GM18870 (cell line): ENCODE measurements around the gene LEPROT.
"Not testable (repeated sequence)": the region's sequence is repeated elsewhere in the genome, so short reads cannot be mapped to it uniquely, and the experiment has no call there.

ENCODE experiments used
- ATAC-seq: cut with Tn5 transposase; IDR thresholded peaks from one replicate; pipeline ENCODE4 v1.9.1; 2021; ENCODE audit warnings: moderate library complexity; ENCODE audit not compliant: unreplicated experiment

The LEPROT gene

DNA sequence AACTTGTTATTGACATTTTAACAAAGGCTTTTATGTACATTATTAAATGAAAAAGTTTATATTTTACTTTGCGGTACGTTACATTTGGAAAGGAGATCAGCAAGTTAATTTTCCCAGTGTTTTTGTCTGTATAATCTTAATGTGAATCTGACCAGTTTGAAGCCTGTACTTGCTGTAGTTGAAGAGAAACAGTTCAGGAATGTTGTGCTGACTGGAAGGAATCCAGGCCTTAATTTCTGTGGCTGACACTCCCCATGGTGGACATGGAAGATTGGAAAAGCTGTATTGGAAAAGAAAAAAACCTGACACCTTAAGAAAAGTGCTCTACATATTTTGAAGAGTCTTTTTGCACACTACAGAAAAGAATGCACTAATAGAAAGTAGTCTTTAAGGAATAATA, 15.5 kb downstream of the LEPROT start:
- no peak for ATAC-seq

DNA sequence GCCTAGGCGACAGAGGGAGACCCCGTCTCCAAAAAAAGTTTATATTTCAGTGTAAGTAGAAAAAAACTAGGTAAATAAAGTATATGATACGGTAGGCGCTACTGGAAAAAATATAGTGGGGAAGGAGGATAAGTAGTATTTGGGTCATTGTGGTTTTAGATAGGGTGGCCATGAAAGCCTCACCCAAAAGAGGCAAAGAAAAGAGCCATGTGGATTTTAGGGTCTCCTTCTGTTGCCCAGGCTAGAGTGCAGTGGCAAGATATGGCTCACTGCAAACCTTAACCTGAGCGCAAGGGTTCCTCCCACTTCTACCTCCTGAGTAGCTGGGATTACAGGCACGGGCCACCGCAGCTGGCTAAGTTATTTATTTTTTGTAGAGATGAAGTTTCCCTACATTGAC, 17.1 kb downstream of the LEPROT start:
- ATAC-seq, result no peak

DNA sequence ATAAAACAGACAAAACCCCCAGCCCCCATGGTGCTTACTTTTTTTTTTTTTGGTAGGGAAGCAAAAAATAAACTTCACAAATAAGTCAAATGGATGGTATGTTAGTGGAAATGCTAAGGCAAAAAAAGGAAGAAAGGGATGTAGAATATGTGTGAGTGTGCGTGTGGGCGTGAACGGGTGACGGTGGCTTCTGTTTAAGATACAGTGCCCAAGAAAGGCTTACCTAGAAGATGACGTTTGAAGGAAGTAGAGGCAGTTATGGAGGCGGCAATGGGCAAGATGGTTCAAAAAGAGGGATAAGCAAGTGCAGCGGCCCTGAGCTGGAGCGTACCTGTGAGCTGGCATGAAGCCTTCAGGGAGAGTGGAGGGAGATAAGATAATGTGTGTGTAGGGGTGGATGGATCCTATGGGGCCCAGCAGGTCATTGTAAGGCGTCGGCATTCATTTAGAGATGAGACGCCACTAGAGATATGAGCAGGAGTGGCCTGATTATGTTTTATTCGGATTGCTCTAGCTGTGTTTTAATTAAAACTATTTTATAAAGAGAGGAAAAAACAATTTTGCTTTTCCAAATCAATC, 19.9 kb downstream of the LEPROT start:
- no peak for ATAC-seq

DNA sequence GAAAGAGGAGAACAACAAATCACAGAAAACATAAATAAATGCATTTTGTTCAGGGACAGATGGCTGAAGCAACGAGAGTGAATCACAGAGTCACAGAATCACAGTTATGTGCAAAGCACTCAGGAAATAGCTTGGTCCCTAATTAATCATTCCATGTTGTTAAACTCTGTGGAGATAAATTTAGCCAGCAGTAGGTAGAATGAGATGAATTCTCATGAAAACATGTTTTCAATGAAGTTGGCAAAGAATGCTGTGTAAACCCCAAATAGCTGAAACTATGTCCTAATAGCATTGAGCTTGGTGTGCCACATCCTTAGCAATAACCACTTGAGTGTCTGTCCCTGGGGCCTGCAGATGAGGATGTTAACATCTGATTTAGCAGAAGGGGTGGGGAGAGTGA, 20.4 kb downstream of the LEPROT start:
- no peak for ATAC-seq

DNA sequence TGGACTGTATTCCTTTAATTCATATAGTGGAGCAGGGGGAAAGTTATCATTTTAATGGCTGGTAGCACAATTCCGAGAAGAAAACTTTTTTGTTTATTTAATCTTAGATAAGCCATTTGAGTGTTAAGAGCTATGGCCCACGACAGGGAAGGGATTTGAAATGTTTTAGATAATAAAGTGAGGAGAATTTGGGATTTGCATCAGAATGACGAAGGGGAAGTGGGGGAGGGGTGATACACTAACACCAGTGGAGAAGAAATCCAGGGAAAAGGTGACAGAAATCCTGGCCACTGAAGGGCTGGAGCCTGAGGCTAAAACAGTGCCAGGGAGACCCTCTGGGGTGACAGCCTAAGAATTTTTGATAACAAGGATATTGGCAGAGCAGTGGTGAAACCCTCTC, 21.0 kb downstream of the LEPROT start:
- ATAC-seq, result no peak

DNA sequence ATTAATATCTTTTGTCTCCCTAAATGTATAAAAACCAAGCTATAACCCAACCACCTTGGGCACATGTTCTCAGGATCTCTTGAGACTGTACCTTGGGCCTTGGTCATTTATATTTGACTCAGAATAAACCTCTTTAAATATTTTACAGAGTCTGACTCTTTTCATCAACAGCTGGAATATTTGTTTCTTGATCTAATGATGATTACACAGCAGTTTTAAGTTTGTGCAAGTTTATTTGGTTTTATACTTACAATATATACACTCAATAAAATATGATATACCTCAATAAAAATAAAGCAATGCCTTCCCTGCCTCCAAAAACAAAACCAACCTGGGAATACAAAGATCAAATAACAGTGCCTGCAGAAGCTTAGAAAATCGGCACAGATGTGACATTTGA, 22.0 kb downstream of the LEPROT start:
- ATAC-seq, result no peak

DNA sequence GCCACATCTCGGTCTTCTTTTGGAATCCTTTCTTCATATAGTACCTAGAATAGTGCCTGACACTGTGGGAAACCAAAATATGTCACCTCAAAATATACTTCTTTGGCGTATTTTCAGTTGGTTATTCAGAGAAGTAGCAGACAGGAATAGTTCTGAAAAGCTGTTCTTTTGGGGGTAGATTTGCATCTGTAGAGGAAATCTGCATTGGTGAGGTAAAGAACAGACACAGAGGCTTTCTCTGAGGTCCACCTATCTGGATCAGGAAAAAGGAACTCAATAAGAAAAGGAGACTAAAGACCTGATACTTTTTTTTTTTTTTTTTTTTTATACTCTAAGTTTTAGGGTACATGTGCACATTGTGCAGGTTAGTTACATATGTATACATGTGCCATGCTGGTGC, 23.2 kb downstream of the LEPROT start:
- ATAC-seq, result no peak

DNA sequence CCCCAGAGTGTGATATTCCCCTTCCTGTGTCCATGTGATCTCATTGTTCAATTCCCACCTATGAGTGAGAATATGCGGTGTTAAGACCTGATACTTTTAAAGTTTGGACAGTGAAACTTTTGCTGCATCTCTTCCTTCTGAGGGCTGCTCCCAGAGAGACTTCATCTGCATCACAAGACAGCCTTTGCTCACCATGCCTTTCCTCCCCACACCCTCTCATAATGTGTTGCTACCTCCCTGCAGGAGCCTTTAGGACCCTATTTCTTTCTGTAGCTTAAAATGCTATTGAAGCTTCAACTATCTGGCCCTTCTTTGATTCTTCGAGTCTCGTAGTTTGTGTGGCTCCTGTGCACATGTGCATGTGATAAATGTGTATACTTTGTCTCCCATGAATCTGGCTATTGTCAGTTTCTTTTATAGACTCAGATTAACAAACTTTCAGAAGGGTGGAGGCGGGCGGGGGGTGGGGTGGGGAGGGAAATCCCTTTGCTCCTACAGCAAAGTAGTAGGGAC, 23.7 kb downstream of the LEPROT start:
- no peak for ATAC-seq

DNA sequence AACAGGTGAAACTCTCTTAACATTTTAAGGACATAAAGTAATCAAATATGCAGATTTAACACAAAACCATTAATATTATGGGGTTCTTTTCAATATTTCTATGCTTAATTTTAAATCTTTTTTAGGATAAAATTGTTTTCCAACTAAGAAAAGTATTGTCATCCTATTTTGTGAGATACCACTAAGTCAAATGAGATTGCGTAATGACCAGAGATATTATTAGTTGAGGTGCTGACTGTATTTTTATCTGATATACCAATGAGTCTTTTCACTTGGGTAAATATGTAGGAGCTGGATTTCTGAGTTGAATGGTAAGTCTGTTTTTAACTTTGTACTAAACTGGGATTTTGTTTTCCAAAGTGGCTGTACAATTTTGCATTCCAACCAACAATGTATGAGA, 25.4 kb downstream of the LEPROT start:
- ATAC-seq, result no peak

DNA sequence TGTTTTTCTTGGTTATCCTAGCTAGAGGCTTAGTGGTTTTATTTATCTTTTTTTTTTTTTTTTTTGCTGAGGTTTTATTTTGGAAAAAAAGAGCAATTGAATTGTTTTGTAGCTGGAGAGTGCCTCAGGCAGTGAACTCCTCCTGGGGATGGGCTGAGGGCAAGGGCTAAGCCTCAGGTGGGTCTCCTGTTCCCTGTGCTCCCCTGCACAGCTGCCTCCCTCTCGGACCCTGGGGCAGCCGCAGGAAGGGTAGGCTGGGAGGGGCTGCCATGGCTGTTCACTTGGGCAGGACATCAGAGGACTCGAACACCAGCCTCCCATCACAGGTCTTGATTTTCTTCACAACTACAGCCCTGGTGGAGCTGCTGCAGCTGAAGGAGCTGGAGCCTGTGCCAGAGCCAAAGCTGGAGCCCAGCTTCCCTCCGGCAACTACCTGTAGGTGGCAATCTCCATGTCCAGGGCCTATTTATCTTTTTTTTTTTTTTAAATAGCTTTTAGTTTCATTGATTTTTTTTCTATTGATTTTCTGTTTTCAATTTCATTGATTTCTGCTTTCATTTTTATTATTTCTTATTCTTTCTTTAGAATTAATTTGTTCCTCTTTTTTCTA, 28.9 kb downstream of the LEPROT start:
- ATAC-seq, result no peak

DNA sequence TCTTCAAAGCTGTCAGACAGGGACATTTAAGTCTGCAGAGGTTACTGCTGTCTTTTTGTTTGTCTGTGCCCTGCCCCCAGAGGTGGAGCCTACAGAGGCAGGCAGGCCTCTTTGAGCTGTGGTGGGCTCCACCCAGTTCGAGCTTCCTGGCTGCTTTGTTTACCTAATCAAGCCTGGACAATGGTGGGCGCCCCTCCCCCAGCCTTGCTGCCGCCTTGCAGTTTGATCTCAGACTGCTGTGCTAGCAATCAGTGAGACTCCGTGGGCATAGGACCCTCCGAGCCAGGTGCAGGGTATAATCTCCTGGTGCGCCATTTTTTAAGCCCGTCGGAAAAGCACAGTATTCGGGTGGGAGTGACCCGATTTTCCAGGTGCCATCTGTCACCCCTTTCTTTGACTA, 35.2 kb downstream of the LEPROT start:
- not testable (repeated sequence) for ATAC-seq

DNA sequence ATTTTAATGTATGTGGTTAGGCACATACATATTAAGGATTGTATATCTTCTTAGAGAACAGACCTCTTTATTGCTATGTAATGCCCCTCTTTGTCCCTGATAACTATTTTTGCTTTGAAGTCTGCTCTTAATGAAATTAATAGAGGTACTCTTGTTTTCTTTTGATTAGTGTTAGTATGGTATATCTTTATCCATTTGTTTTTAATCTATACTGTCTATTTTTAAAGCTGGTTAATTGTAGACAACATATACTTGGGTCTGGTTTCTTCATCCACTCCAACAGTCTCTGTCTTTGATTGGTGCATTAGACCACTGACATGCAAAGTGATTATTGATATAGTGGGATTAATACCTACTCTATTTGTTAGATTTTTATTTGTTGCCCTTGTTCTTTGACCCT, 36.0 kb downstream of the LEPROT start:
- ATAC-seq, result no peak

DNA sequence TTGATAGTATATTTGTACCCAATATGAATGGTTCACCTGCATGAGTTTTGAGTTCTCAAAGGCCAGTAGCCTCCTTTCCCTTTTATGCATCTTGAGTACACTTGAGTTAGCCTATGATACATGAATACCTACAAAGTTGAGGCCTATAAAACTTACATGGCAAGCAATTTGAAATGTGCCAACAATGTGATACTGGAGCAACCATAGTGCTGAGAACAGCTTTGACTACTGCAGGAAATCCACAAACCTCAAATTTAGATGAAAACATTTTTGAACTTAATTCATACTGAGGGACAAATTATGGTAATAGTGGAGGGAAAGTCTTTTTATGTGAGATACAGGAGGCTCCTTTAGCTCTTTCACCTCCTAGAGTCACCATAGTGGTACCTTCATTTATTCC, 37.4 kb downstream of the LEPROT start:
- no peak for ATAC-seq

DNA sequence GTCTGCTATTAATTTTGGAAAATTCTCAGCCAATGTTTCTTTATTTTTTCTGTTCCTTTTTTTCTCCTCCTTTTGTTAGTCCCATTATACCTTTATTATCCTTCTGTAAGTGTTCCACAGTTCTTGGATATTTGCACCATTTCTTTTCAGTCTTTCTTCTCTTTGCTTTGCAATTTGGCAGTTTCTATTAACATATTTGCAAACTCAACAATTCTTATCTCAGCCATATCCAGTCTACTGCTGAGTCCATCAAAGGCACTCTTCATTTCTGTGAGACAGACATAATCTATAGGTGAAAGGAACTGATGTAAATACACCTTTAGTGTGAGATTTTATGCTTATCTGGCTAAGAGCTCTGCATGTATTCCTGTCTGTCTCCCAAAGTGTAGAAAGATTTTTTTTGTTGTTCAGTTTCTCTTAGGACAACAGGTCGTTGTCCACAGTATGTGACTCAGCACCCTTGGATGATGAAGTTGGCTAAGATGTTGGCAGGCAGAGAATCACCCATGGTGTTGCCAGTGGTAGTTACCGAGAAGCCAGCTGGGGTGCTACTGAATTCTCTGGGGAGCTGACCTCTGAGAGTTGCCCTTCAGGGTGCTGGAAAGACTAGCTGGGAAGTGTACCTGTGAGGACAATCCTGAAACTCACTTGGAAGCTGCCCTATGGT, 38.4 kb downstream of the LEPROT start:
- no peak for ATAC-seq

DNA sequence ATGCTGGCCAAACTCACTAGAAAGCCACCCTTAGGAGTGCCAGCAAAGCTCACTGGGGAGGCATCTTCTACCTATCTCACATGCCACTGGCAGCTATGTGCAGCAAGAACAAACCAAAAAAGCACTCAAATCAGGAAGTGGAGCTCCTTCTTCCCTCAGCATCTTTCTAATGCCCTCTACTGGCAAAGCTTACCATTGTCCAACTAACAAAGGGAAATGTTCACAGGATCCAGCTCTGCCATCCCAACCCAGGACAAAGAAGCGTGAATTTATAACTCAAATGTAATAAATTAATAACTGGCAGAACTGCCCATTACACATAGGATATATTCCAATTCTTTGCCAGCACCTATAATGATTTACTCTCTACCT, 38.9 kb downstream of the LEPROT start:
- peak; percentile 73 for ATAC-seq

DNA sequence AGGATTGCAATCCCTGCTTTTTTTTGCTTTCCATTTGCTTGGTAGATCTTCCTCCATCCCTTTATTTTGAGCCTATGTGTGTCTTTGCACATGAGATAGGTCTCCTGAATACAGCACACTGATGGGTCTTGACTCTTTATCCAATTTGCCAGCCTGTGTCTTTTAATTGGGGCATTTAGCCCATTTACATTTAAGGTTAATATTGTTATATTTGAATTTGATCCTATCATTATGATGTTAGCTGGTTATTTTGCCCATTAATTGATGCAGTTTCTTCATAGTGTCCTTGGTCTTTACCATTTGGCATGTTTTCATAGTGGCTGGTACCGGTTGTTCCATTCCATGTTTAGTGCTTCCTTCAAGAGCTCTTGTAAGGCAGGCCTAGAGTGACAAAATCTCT, 45.4 kb downstream of the LEPROT start:
- ATAC-seq, result not testable (repeated sequence)

DNA sequence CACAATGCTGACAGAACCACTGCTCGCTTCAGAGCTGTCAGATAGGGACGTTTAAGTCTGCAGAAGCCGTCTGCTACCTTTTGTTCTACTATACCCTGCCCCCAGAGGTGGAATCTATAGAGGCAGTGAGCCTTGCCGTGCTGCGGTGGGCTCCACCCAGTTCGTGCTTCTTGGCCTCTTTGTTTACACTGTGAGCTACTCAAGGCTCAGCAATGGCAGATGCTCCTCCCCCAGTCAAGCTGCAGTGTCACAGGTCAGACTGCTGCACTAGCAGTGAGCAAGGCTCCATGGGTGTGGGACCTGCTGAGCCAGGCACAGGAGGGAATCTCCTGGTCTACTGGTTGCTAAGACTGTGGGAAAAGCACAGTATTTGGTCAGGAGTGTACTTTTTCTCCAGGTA, 47.1 kb downstream of the LEPROT start:
- ATAC-seq, result no peak

DNA sequence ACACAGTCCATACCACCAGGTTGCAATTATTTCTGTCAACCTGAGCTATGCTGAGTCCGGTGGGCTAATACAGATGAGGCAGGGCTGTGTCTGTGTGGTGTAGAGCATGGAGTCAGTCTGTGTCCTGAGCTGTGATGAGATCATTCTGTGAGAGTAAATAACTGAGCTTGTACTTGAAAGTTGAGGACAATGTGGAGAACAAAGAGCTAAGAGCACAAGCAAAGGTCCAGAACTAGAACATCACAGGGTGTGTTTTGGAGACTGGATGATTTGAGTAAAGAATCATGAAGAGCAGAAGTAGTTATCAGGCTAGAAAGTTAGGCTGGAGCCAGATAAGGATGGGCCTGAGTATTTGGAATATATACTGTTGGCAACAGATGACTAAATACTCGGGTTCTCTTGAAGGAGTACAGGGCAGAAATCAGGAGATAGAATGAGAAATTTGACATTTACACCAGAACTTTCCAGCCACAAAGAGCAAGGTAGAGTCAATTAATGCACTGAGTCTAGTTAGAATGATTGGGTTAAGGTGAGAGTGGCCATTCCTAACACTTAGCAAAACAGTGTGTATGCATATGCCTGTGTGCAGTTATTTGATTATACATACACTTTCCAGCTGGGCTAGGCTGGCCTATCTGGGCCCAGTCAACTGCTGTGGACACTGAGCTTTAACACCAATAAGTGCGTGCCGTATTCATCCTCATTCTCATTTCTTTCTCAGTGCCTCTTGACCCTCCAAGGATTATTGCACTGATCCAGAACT, 48.8 kb downstream of the LEPROT start:
- ATAC-seq, result no peak

DNA sequence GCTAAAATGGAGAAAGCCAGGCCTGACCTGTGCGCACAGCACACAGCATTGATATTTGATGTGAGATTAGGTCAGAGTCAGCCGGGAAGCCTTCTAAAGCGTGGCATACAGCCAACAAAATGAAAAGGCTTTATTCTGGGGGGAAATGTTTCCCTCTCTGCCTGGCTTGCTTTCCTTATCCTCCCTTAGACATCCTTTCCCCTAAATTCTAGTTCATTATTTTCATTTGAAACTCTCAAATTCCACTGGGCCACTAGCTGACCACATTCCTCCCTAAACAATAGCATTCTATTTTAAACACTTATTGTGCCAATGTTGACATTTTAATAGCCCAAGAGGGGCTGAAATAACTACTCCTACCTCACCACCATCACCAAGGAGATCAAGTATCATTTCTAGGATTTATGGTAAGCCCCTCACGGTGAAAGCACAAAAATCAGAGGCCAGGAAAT, 49.4 kb downstream of the LEPROT start:
- no peak for ATAC-seq

DNA sequence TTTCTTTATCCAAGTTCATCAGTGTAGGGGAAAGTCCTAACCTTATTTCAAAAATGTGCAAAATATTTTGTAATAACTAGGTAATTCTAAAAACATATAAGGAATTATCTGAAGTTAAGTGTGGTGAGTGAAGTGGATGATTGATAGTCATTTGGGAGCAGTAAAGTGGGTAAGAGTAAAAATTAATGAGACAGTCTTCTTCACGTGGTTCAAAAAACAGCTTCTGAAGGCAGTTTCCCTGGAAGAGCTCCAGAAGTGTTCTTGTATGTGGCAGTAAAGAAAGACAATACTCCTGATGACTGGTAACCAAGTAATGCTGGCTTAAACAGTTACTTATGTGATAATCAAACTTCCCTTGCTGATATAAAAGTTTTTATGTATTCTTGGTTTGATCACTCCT, 50.3 kb downstream of the LEPROT start:
- ATAC-seq, result no peak

DNA sequence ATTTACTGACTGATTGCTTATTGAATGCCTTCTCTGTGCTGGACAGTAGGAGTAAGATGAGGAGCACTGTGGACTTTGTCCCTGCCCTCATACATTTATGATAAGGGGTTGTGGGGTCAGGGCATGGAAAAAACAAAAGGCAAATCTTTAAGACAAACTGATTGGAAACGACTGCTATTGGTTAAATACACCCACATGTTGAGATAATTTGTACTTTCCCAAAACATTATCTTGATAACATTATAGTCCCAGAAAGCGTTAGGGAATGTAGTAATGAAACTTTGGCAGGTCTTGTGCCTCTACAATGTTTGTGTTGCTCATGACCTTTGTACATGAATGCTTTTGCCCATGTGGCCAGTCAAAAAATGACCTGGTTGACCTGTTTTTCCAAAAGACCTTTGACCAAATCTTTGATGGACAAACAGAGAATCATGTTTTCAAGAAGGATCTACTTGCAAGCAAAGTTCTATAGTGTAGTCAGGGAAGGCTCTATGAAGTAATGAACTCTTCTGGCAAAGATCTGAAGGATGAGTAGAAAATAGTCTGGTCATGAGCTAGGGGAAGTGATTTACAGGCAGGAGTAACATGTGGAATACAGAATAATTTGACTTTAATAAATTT, 50.9 kb downstream of the LEPROT start:
- no peak for ATAC-seq
